Stimulated activated CD8-positive, alpha-beta memory T cell treated with anti-CD3 and anti-CD28 coated beads, Interleukin-15, amount 100 ng/mL, for 1 hour (primary cell): Measurements from ENCODE around the gene TMEM141.

Experiments used
- DNase-seq: peaks from one replicate; pipeline ENCODE4 v3.0.0-alpha.2; 2020; ENCODE audit warnings: low read depth

TMEM141 gene

DNA sequence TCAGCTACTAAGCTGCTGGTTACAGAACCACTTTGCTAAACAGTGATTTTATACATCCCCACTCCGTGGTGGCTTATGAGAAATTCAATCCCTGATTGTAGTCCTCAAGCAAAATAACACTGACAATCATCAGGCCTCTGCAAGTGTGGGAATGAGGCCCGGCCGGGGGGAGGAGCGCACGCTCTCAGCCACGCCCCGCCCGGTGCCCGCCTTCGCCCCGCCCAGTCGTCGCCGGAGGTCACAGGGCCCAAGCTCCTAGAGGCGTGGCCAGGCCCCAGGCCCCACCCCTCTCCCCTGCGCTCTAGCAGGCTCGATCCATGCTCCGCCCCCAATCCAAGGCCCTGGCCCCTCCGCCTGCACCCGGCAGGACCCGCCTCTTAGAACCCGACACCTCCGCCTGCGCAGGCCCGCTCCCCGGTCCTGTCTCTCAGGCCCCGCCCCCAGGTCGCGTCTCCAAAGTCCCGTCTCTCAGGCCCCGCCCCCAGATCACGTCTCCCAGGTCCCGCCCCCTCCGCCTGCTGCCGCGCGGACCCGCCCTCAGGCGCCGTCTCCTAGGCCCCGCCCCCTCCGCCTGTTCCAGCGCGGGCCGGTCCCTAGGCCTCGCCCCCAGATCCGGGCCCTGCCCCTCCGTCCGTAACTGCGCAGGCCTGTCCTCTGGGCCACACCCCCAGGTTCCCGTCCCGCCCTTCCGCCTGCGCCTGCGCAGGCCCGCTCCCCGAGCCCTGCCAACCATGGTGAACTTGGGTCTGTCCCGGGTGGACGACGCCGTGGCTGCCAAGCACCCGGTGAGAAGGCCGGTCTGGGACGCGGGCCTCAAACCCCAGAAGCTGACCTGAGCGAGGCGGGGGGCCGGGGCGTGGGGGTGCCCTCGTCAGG, at the start of gene TMEM141:
TSS of gene TMEM141 (plus strand) at position 705 of the 876 bp plus-strand sequence. CDS start at position 732, 27 bp downstream.
- peak; percentile 99 for DNase-seq

GRCh38 chr9:136741883-136742571, 49.1 kb upstream of the TMEM141 start:
- no peak for DNase-seq

DNA sequence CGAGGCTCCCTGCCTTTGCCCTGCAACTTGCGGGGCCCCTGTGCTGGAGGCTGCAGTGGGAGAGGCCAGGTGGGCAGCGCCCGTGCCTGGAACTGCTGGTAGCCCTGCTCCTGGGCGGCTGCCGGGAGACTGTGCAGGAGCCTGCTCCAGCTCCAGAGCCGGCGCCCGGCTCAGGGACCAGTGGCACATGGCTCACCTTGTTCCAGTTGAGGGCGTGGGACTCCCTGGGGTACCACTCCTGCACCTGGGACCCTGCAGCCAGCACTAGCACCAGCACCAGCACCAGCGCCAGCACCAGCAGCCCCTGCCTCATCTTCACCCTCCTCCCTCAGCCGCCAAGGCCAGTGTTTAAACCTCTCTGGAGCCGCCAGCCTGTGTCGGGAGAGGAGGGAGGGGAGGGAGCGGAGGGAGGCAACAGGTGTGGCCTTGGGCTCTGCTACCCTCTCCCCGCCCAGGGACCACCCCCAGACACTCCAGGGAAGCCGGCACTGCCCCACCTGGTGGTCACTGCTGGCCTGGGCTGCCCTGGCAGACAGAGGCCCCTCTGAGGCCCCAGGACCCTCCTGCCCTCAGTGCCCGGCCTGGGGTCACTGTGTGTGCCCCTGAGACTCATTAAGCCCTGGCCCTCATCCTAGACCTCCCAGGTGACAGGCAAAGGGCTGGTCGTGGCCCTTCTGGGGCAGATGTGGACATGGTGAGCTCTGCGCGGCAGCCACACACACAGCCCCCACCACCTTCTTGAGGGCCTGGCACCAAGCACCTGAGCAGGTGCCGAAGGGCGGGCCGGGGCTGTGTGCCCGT, 48.4 kb upstream of the TMEM141 start, which contains the start of gene LCN10:
TSS of gene LCN10 (minus strand) at position 350 of the 801 bp plus-strand sequence. CDS start at position 313, 37 bp downstream.
- no peak for DNase-seq

- DNase-seq: no peak
Measured at GRCh38 chr9:136743639-136744211, 47.4 kb upstream of the TMEM141 start.

DNA sequence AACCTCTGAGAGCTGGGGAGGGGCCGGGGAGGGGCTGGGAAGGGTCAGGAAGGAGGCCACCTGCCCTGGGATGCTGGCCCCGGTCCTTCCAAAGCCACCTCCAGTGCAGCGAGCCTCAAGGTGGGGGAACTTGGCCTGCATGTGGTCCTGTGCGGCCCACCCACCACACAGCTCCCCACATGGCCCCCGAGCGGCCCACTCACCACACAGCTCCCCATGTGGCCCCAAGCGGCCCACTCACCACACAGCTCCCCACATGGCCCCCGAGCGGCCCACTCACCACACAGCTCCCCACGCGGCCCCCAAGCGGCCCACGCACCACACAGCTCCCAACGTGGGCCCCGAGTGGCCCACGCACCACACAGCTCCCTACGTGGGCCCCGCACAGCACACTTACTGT, 46.4 kb upstream of the TMEM141 start:
- no peak for DNase-seq

GRCh38 chr9:136745389-136746154, 45.6 kb upstream of the TMEM141 start:
- no peak for DNase-seq

DNA sequence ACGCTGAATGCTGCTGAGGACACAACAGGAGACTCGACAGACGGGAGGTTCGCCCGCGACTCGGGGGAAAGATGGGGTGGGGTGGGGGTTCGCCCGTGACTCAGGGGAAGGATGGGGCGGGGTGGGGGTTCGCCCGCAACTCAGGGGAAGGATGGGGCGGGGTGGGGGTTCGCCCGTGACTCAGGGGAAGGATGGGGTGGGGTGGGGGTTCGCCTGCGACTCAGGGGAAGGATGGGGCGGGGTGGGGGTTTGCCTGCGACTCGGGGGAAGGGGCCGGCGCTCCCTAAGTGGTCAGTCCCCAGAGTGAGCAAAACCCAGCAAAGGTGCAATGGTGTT, 45.0 kb upstream of the TMEM141 start:
- DNase-seq: no peak

GRCh38 chr9:136746621-136747020, 44.5 kb upstream of the TMEM141 start:
- no peak for DNase-seq

DNA sequence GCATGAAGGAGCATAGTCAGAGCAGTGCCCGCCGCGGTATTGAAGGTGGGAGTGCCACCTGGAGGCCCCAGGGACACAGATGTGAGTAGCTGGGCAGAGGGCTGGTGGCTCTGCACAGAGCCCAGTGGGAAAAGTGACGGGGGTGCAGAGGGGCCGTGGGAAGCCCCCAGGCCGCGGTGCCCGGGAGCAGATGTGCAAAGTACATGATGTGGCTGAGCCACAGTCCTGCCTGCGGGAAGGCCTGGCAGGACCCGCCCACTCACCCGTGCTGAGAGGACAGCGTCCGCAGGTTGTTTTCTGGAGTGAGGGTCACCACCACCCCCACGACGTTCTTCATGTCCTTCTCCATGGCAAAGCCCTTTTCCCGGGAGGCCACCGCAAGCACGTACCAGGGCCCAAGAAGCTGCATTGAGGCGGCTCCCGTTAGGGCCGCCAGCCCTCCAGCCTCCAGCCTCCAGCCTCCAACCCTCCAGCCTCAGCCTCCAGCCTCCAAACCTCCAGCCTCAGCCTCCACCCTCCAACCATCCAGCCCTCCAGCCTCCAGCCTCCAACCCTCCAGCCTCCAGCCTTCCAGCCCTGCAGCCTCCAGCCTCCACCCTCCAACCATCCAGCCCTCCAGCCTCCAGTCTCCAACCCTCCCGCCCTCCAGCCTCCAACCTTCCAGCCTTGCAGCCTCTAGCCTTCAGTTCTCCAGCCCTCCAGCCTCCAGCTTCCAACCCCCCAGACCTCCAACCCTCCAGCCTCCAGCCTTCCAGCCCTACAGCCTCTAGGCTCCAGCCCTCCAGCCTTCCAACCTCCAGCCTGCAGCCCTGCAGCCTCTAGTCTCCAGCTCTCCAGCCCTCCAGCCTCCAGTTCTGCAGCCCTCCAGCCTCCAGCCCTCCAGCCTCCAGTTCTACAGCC, 43.7 kb upstream of the TMEM141 start:
- no peak for DNase-seq

- no peak for DNase-seq
Measured at GRCh38 chr9:136748201-136748600, 42.9 kb upstream of the TMEM141 start, which contains the start of gene LCN6. Gene LCN6, minus strand, starts transcription at chr9:136748525. Its CDS starts 42 bp downstream, at chr9:136748483.

- DNase-seq: no peak
Measured at GRCh38 chr9:136748666-136749611, 42.2 kb upstream of the TMEM141 start.

GRCh38 chr9:136750526-136750925, 40.6 kb upstream of the TMEM141 start:
- DNase-seq: no peak

- no peak for DNase-seq
Measured at GRCh38 chr9:136751244-136751643, 39.9 kb upstream of the TMEM141 start.

- no peak for DNase-seq
Measured at GRCh38 chr9:136751814-136752213, 39.3 kb upstream of the TMEM141 start.

DNA sequence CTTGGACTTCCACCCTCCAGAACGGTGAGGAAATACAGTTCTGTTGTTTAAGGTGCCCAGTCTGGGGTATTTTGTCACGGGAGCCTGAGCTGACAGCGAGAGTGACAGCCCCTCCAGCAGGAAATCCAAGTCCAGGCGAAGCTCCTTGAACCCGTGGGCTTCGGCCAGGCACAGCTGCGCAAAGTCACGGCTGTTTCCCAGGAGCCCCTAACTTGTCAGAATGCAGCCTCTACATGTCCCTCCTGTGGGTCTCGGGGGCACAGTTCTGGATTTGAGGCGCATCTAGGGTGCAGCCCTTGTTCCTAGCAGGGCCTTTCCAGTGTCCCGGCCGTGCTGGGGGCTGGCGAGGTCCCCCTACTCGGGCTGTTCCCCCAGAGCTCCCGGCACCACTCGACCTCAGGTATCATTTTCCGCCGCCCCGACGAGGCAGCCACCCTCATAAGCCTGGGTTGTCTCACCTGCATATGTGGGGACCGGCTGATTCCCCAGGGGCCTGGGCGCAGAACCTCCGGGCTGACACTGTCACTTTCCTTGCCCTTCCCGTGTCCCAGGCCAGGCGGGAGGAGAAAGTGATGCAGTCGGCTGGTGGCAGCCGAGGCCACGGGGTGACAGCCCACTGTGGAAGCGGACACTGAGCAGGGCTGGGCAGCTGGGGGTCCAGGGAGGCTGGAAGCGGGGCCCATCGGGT, 37.6 kb upstream of the TMEM141 start:
- no peak for DNase-seq

DNA sequence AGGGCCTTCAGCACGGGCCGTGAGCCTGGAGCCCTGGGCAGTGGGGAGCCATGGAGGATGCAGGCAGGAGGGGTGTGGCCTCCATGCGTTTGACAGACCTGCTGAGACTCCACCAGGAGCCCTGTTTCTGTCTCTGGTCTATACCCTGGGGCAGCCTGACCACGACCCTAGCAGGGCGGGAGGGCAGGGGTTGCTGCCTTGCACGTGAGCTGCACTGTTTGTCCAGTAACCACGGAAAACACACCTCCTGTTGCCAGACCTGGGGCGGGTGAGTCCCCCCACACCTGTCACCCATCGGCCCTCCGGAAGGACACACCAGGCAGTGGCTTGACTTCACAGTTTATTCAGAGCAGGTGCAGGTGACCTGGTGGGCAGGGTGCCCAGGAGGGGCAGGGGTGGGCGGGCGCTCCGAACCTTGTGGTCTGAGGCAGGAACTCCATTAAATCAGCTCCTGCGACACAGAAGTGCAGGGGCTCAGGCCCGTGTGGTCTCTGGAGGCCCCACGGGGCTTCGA, 37.0 kb upstream of the TMEM141 start:
- no peak for DNase-seq

DNA sequence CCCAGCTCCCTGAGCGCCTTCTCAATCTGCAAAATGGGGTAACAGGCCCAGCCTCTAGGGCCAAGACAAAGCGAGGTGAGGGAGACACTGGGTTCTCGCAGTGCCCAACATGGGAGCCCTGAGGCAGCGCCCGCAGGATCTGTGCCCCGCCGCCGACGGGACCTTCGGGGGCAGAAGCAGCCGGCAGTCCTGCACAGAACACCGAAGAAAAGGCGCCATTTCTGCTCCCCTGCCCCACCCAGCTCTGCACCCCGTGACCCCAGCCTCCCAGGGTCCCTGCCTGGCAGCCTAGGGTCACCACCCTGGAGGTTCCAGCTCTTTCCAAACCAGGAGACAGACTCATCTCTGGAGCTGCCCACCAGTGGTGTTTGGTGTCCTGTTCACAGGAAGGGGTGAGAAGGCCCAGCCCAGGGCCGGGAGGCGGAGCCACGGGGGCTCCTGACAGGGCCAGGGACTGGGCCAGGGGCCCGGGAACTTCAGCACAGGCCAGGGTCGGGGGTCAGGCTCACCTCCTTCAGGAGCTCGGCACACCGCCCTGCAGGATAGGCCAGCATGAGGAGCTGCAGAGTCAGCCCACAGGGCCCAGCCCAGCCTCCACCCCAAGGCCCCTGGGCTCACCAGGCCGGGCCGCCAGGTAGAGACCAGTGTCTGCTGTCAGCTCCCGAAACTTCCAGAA, 36.4 kb upstream of the TMEM141 start:
- DNase-seq: no peak
